Measurements from ENCODE around the gene ARHGAP18.

ARHGAP18 gene

DNA sequence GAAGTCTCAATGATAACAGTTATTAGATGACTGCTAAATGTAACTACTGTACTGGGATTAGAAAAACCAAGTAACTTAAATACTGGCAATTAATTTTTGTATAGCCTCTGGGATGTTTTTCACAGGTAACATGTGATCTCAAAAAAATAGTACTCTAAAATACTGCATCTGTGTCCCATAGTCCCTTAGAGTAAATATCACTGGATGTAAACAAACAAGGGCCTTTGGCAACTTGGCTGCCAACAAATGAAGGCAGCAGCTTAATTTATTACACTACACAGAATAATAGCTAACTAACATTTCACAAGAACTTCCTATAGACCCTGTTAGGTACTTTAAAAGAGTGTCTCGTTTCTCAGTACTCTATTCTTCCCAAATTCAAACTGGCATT is 14.0 kb downstream of the ARHGAP18 start:
- in situ Hi-C loops (cut with HindIII; ENCODE audit: low sequenced_read_pairs): no loop called here

DNA sequence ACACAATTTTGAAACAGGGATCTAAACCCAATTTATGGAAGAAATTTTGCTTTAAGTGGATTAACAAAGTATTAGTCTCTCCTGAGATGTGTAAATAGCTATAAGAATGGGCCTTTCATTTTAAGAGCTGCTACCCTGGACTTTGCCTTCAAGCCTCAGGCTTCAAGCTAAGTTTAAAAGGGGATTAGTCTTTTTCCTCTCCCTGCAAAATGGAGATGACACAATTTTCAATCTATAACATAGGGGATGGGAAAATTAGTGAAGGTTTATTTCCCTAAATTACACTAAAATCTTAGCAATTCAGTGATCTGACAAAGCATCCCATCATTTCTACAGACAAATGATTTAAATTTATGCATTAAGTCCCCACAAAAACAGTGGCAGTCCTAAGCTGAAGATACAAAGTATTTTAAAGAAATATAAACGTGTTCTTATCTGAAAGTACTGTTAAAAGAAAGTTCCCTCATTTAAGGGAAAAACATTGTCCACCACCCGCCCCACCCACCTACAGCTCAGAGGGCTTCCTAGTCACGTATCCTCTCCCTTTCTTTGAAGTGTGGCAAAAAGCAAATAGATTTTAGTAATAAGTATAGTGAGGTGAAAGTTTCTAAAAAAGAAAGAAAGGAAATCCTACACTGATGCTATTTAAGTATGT is 14.5 kb downstream of the ARHGAP18 start:
- in situ Hi-C loops (cut with HindIII; ENCODE audit: low sequenced_read_pairs): no loop called here

GRCh38 chr6:129694036-129694435 is 15.9 kb downstream of the ARHGAP18 start:
- in situ Hi-C loops (cut with HindIII; ENCODE audit: low sequenced_read_pairs): no loop called here

GRCh38 chr6:129692467-129692866 is 17.5 kb downstream of the ARHGAP18 start:
- in situ Hi-C loops (cut with HindIII; ENCODE audit: low sequenced_read_pairs): no loop called here

DNA sequence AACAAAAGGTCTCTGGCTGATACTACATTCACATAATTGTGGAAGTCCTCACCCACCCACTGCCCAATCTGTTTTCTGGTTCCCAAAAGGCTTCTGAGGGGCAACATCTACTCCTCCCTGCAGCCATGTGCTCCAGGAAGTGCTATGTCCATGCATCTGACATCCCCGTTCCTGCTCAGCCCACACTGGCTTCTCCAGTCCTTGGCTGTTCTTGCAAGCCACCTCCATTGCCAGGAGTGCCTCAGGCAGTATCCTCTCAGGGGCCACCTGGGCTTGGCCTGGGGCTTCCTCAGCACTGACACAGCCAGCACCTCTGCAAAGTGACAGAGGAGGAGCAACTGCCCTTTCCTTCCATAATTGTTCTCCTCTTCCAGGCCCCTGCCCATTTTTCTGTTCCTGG is 18.3 kb downstream of the ARHGAP18 start:
- in situ Hi-C loops (cut with HindIII; ENCODE audit: low sequenced_read_pairs): no loop called here

- in situ Hi-C loops (cut with HindIII; ENCODE audit: low sequenced_read_pairs): no loop called here
Observed at GRCh38 chr6:129691043-129691640, 18.8 kb downstream of the ARHGAP18 start.

DNA sequence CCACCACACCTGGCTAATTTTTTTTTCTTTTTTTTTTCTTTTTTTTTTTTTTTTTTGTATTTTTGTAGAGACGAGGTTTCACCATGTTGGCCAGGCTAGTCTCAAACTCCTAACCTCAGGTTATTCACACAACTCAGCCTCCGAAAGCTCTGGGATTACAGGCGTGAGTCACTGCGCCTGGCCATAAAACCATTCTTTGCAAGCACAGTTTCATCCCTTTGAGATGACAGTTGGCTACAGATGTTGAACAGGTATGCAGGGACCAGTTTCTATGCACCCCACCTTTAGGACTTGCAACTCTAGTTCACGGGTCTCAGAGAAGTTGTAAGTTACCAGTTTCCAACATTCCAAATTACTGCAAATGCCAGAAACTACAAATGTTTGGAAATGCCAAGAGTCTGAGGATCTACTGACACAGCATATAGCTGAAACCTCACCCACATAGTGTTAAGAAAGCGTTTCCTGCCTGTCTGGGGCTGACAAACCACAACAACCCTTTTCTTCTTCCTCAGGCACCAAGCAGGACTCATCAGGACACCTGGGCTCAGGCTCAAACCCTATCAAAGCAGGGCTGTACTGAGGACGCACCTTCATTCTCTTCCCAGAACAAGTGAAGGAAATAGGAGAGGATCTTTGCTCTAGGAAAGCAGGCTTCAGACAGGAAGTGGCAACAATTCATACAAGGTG is 22.9 kb downstream of the ARHGAP18 start:
- in situ Hi-C loops (cut with HindIII; ENCODE audit: low sequenced_read_pairs): no loop called here

GRCh38 chr6:129685662-129686031 is 24.3 kb downstream of the ARHGAP18 start:
- in situ Hi-C loops (cut with HindIII; ENCODE audit: low sequenced_read_pairs): no loop called here

DNA sequence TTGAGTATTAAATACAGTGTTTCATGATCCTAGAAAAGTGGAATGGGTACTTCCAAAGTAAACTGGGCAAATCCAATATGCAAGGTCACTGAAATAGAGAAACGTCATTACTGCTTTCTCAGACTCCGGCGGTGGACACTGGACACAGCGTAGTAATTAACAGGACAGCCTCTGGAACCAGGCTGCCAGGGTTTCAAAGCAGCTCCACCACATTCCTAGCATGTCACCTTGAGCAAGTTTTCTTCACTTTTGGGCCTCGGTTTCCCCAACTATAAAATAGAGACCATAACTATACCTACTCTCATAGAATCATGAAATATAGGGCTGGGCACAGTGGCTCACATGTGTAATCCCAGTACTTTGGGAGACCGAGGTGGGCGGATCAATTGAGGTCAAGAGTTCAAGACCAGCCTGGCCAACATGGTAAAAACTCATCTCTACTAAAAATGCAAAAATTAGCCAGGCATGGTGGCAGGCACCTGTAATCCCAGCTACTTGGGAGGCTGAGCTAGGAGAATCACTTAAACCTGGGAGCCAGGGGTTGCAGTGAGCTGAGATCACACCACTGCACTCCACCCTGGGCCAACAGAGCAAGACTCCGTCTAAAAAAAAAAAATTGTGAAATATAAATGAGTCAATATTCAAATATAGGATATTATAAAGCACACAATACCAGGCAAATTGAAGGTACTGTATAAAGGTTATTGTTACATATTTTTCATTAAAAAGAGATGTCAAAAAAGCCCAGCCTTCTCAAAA is 24.9 kb downstream of the ARHGAP18 start:
- in situ Hi-C loops (cut with HindIII; ENCODE audit: low sequenced_read_pairs): no loop called here

GRCh38 chr6:129684323-129684884 is 25.6 kb downstream of the ARHGAP18 start:
- in situ Hi-C loops (cut with HindIII; ENCODE audit: low sequenced_read_pairs): no loop called here

DNA sequence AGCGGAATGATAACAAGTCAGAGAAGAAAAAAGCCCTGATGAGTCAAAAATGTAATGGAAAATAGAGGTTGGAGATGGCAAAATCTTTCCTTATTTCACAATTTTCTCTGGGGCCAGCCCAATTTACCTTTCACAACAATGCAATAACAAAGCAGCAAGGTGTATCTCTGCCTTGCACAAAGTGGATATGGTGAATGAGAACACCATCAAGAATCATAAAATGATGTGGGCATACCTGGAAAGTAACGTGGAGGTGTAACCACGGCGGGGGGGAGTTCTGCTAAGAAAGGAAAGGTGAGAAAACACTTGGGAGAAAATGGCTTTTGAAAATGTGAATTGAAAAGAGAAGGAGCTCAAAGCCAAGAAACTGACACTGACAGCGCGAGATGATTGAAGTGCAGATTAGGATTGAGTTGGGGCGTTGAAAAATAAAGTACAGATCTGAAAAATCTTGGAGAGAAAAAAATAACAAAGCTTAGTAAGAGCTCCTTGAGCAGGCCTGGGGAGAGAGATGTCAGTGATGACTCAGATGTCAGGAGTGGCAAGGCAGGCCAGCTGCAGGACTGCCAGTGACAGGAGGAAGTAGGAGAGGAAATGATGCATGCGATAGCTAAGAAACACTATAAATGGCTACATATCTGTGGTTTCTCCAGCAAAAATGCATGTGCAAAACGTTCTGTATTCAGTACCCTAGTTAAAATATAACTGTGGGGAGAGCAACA is 26.2 kb downstream of the ARHGAP18 start:
- in situ Hi-C loops (cut with HindIII; ENCODE audit: low sequenced_read_pairs): no loop called here

GRCh38 chr6:129681913-129682205 is 28.1 kb downstream of the ARHGAP18 start:
- in situ Hi-C loops (cut with HindIII; ENCODE audit: low sequenced_read_pairs): no loop called here

GRCh38 chr6:129680633-129681032 is 29.3 kb downstream of the ARHGAP18 start:
- in situ Hi-C loops (cut with HindIII; ENCODE audit: low sequenced_read_pairs): no loop called here

- in situ Hi-C loops (cut with HindIII; ENCODE audit: low sequenced_read_pairs): no loop called here
Observed at GRCh38 chr6:129679758-129680157, 30.2 kb downstream of the ARHGAP18 start.

DNA sequence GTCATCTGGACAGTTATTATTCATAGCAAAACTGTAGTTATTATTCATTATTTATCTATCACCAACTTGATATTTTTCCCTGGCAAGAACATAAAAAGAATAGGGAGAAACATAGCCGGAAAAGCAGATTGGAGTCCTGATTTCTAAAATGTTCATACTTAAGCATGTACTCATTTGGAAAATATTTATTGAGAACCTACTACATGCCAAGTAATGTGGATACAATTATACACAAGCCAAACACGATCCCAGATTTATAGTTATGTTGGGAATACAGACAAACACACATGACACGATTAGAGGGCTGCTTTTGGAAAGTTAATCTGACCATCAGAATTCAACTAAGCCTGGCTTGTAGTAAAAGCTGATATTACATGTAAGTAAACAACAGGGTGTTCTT is 30.7 kb downstream of the ARHGAP18 start:
- in situ Hi-C loops (cut with HindIII; ENCODE audit: low sequenced_read_pairs): no loop called here

- in situ Hi-C loops (cut with HindIII; ENCODE audit: low sequenced_read_pairs): no loop called here
Observed at GRCh38 chr6:129678463-129678862, 31.5 kb downstream of the ARHGAP18 start.

DNA sequence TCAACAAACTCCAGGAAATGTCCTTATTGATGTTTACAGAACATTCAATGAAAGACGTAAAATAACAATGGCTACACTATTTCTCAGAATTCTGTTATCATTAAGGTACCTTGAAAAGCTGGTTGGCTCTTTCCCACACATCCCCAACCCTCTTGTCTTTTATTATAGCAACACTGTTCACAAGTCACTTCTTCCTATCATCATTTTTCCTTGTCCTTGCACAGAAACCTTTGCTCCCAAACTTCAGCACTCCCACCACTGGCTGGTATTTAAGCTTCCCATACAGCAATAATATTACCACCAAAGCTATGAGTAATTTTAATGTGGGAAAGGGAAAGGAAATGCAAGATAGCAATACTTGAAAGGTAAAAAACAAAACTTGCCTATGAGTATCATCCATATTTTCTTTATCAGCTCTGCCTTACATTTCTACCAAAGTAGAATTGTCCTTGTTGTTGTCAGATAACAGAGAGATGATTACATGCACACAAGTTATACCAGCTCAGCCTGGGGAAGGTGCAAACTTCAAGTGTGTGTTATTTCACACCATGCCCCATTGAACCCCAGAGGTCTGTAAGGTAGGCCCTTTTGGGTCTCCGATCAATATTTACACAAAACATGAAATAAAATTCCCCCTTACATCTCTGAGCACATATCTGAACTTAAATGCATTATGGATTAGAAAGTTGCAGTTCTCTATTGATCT is 32.2 kb downstream of the ARHGAP18 start:
- in situ Hi-C loops (cut with HindIII; ENCODE audit: low sequenced_read_pairs): no loop called here

DNA sequence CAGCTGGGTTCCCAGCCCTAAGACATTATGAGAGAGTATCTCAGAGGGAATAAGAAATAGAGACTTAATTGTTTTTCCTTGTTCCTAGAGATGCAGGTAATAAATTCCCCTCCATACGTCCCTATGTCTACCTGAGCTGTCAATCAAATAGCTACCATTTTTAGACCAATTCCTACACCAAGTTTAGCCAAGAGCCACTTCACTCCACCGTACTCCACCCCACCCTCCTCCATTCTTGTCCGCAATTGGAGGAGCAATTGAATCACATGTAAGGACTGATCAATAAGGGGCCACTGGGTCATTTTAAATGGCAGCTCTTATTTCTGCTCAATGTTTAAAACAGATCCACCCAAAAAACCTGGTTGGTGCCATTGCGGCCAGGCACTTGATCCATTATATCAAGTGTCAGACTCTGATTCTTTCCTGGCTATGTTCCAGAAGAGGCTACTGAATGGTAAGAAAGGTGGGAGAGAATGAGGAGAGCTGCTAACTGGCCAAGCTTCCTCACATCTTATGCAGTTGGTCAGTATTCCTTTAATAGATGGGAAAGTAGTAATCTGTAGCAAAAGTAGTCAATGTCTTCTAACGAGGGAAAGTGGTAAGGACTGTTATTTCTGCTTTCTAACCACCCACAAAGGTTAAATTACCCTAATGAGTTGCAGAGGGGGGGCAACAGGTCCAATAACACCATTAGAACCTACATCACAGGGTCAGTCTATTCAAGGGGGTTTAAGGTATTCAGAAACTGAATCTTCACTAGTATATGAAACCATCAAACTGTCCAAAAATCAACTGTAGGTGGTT is 34.1 kb downstream of the ARHGAP18 start:
- in situ Hi-C loops (cut with HindIII; ENCODE audit: low sequenced_read_pairs): no loop called here

- in situ Hi-C loops (cut with HindIII; ENCODE audit: low sequenced_read_pairs): no loop called here
Observed at GRCh38 chr6:129673748-129674147, 36.2 kb downstream of the ARHGAP18 start.

All from DLD1 (cell line).